RPMI8226 (cell line): ENCODE measurements around the gene SDS.

Experiments
- DNase-seq: peaks from one replicate; pipeline ENCODE4 v3.0.0-alpha.2; 2015

SDS gene

DNA sequence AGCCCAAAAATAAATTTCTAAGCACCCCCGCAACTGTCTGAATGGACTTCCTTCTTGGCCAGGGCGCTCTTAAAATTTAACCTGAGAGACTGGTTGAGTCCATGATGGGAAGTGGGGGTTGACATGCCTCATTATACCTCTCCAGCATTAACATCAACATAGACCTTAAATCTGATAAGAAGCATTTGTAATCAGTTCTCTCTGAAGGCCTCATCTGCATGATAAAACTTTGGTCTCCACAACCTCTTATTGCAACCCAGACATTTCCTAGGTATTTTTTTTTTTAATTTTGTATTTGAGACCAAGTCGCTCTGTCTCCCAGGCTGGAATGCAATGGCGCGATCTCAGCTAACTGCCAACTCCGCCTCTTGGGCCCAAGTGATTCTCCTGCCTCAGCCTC is 58.4 kb downstream of the SDS start:
- DNase-seq: no peak
